NCI-H526 (cell line): ENCODE measurements around the gene SAPCD2.
A peak's percentile ranks its signal among the peaks of the same experiment; 100 is the strongest.

Experiments
- DNase-seq, 2 experiments: peaks; one replicate each; lab custom pipeline; 2025; lab: John Stamatoyannopoulos, UW

Gene SAPCD2

DNA sequence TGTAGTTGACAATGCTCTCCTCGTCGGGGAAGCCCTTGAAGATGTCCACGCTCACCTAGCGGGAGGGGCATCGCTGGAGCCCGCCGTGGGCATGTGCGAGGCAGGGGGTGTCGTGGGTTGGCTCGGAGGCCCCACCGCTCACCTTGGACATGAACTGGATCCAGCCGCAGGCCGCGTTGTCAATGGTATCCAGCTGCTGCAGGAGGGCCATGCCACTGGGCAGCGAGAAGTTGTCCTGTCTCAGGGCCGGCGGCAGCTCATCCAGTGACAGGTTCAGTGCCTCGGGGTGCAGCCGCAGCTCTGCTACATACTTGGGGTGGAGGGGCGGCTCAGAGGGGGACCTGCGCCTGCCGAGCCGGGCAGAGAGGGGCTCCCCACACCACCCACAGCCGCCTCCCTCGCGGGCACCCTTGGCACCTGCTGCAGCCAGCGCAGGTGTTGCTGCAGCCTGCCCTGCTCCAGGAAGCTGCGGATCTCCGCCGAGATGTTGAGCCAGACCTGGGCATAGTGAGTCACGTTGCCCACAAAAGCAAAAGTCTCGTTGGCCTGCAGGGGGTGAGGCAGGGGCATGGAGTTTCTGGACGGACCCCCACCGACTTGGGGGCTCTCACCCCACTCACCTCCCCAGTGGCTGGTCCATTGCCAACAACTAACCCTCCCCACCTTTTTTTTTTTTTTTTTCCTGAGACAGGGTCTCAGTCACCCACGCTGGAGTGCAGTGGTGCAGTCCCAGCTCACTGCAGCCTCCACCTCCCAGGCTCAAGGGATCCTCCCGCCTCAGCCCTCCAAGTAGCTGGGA lies 51.4 kb downstream of the SAPCD2 start:
- no peak for DNase-seq

DNA sequence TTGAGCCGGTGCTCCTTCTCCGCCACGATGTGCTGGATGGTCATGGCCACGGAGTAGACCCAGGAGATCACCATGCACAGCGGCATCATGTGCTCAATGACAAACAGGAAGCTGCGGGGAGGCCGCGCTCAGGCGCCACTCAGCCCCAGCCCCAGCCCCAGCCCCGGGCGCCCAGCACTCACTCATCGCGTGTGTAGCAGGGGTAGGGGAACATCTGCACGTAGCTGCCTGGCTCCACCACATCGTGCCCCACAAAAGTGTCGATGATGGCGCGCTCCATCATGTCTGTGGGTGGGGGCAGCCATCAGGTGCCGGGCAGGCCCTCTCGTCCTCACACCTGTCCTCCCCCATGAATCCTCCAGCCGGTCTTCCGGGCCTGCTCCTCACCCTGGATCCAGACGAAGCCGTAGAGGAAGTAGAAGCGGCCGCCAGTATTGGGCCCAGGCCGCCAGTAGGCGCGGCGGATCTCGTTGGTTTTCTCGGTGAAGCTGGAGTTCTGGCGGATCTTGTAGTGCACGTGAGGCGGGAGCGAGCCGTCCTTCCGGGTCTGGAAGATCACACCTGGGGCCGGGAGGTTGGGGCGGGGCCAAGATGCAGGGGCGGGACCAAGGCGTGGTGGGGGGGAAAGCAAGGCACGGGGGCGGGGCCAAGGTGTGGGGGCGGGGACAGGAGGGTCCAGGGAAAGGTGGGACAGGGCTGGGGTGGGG lies 52.4 kb downstream of the SAPCD2 start:
- no peak for DNase-seq

DNA sequence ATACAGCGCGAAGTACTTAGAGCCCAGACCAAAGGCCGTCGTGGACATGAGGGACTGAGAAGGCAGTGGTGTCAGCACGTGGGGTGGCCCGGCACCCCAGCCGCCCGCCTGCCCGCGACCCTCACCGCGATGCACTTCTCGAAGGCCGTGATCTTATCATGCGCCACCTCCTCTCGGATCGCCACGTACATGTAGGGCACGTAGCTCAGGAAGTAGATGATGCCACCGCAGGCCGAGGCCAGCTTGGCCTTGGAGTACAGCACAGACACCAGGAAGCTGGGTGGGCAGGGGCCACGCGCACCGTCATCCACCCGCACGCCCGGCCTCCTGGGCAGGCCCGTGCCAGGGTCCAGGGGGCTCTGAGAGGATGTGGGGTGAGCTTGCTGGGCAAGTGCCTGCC lies 53.3 kb downstream of the SAPCD2 start:
- DNase-seq = no peak

DNA sequence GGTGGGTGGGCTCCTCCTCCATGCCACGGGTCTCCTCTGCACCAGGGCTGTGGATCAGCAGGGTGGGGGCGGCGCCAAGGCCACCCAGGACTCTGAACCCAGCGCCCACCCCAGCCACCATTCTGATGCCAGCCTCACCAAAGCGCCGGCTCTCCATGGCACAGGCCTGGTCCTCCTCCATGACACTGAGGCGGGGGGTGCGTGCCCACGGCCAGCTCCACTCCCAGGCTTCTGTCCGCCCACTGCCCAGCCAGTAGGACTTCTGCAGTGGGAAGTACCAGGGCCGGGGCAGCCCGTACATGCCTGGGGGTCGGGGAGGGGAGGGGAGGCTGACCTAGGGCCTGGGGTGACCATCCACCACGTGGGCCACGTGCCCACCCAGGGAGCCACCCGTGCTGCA lies 53.9 kb downstream of the SAPCD2 start:
- DNase-seq = no peak

GRCh38 chr9:137015976-137016375 lies 54.4 kb downstream of the SAPCD2 start:
- no peak for DNase-seq

- no peak for DNase-seq
These were observed 54.8 kb downstream of the SAPCD2 start for GRCh38 chr9:137015540-137015930.

- no peak for DNase-seq
These were observed 55.4 kb downstream of the SAPCD2 start for GRCh38 chr9:137014776-137015539.

DNA sequence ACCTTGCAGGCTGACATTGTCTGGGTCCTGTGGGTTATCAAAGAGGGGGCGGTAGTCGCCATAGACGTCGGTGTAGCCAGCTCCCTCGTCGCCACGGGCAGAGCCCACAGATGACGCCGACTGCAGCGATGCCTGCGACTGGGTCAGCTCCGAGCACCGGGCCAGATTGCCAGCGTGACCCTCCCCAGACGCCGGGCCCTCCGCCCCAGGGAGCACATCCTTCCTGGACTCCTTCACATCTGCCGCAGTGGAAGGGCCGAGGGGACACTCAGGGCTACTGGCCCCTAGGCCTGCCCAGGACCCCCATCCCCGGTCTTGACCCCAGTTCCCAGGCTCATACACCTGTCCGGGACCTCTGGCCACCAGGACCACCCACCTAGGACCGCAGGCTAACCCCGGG lies 56.2 kb downstream of the SAPCD2 start:
- no peak for DNase-seq

- no peak for DNase-seq
These were observed 56.8 kb downstream of the SAPCD2 start for GRCh38 chr9:137013571-137013940.

GRCh38 chr9:137012694-137013570 lies 57.4 kb downstream of the SAPCD2 start:
- DNase-seq = peak in 1 of 2 experiments; percentile 17
